AG10803 (cell line): ENCODE results near the gene DNAH9.

Experiments used
- DNase-seq: peaks from one replicate; pipeline ENCODE4 v3.0.0; 2010; ENCODE audit warnings: low read depth
- H3K4me3 ChIP-seq: 2 replicates; pipeline ENCODE4 v1.5.1; 2011; ENCODE audit warnings: mild to moderate bottlenecking, low read length, control low read depth
- TF ChIP-seq, protein P1 (sequence below): conservative IDR thresholded peaks from 2 replicates; pipeline ENCODE4 v1.5.1; 2011; ENCODE audit warnings: mild to moderate bottlenecking, low read length, control low read depth, inconsistent platforms

DNAH9 gene, protein sequence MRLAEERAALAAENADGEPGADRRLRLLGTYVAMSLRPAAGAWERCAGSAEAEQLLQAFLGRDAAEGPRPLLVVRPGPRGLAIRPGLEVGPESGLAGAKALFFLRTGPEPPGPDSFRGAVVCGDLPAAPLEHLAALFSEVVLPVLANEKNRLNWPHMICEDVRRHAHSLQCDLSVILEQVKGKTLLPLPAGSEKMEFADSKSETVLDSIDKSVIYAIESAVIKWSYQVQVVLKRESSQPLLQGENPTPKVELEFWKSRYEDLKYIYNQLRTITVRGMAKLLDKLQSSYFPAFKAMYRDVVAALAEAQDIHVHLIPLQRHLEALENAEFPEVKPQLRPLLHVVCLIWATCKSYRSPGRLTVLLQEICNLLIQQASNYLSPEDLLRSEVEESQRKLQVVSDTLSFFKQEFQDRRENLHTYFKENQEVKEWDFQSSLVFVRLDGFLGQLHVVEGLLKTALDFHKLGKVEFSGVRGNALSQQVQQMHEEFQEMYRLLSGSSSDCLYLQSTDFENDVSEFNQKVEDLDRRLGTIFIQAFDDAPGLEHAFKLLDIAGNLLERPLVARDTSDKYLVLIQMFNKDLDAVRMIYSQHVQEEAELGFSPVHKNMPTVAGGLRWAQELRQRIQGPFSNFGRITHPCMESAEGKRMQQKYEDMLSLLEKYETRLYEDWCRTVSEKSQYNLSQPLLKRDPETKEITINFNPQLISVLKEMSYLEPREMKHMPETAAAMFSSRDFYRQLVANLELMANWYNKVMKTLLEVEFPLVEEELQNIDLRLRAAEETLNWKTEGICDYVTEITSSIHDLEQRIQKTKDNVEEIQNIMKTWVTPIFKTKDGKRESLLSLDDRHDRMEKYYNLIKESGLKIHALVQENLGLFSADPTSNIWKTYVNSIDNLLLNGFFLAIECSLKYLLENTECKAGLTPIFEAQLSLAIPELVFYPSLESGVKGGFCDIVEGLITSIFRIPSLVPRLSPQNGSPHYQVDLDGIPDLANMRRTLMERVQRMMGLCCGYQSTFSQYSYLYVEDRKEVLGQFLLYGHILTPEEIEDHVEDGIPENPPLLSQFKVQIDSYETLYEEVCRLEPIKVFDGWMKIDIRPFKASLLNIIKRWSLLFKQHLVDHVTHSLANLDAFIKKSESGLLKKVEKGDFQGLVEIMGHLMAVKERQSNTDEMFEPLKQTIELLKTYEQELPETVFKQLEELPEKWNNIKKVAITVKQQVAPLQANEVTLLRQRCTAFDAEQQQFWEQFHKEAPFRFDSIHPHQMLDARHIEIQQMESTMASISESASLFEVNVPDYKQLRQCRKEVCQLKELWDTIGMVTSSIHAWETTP (N-terminal part only)

DNA sequence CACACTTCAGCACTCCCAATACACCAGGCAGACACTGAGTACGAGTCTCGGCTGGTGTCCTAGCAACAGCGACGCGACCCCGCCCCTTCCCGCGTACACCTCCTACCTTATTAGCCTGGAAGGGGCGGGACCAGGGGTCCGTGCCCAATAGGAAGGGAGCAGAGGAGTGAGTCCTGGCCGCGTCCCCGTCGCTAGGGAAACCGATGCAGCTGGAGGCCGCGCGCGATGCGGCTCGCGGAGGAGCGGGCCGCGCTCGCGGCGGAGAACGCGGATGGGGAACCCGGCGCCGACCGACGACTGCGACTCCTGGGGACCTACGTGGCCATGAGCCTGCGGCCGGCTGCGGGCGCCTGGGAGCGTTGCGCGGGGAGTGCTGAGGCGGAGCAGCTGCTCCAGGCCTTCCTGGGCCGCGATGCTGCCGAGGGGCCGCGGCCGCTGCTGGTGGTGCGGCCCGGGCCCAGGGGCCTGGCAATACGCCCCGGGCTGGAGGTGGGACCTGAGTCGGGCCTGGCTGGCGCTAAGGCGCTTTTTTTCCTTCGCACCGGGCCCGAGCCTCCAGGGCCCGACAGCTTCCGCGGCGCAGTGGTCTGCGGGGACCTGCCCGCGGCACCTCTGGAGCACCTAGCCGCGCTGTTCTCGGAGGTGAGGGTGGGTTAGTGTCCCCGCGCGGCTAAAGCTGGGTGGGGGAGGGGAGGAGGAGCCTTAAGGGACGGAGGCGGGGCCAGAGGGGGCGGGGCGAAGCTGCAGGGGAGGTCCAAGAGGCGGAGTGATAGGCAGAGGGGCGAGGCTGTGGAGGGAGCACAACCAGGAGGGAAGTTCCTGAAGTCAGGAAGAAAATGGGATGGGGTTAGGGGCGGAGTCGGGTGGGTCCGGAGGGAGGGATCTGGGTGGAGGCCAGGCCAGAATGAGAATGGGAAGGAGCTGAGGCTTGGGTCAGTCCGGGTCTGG is at the start of gene DNAH9:
DNAH9 (plus strand) TSS at position 197 of the 948 bp plus-strand sequence; CDS start at position 226, 29 bp downstream.
- DNase-seq: peak; percentile 20
- no peak within 1 kb of the TSS for H3K4me3 ChIP-seq
- TF ChIP-seq, protein P1, sequence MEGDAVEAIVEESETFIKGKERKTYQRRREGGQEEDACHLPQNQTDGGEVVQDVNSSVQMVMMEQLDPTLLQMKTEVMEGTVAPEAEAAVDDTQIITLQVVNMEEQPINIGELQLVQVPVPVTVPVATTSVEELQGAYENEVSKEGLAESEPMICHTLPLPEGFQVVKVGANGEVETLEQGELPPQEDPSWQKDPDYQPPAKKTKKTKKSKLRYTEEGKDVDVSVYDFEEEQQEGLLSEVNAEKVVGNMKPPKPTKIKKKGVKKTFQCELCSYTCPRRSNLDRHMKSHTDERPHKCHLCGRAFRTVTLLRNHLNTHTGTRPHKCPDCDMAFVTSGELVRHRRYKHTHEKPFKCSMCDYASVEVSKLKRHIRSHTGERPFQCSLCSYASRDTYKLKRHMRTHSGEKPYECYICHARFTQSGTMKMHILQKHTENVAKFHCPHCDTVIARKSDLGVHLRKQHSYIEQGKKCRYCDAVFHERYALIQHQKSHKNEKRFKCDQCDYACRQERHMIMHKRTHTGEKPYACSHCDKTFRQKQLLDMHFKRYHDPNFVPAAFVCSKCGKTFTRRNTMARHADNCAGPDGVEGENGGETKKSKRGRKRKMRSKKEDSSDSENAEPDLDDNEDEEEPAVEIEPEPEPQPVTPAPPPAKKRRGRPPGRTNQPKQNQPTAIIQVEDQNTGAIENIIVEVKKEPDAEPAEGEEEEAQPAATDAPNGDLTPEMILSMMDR: no peak

DNA sequence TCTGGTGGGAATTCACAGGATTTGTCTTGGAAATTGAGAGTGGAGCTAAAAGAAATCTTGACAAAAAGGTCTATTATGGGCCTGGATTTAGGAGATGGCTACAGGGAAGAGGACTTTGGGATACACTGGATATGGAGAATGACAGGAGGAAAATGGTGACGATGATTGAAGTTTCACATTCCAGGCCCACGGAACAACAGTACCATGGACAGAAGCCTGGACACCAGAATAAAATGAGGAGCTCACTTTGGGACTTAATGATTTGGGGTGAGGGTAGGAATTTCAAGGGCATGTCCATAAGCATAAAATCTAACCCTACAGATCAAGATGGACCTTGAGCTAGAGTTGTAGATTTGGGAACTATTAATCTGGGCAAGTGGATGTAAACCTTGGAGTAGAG is 47.8 kb upstream of the DNAH9 start:
- TF ChIP-seq, protein P1: no peak
- no peak overlapping the region for H3K4me3 ChIP-seq
- no peak for DNase-seq

DNA sequence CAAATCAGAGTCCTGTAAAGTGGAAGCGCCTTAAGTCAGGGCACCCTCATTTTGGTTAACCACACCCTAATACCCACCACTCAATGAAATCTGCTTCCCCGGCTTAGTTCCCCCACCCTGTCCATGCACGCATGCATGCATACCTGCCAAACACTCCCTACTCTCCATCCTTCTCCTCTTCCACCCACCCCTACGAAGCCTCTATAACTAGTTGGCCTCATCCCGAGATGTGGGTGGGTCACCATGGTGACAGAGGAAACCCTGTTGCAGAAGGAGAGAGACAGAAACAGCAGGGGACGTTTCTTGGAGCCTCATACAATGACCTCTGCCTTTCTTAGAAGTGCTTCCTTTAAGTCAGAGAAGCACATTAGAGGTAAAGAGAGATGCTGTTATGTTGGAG is 46.8 kb upstream of the DNAH9 start:
- no peak for DNase-seq
- TF ChIP-seq, protein P1: no peak
- no peak overlapping the region for H3K4me3 ChIP-seq

DNA sequence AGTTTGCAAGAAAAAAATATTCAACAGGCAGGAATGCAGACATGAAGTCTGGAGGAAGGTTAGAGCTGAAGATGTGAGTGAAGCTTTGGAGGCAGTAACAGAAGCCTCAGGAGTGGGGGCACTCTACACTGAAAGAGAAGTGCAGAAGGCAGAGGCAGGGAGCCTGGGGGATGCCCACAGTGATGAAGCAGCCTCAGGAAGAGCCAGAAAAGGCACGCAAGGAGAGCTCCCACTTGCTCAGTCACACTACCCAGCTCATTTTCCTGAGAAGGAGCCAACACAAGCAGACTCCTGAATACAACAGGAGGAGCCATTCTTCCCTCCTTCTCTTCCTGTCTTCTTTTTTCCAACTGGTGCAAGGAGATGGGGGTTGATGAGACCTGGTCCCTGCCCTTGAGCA is 45.1 kb upstream of the DNAH9 start:
- H3K4me3 ChIP-seq: no peak overlapping the region
- no peak for DNase-seq
- TF ChIP-seq, protein P1: no peak

DNA sequence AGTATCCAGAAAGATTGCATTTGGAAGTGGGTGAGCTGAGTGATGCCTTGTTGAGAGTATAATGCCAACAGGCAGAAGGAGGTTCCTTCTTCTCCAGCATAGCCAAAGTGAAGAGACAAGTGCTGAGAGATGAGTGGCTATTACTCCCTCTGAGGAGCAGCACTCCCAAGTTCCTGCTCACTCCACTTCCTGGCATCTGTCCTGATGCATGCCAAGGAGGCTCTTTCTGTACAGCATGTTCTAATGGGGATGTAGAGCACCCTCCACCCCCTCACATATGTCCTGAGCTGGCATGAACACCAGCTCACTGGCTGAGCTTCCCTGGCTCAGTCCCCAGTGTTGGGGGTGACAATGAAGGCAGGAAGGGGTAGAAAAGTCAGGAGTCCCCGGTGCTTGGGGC is 44.2 kb upstream of the DNAH9 start:
- TF ChIP-seq, protein P1: no peak
- H3K4me3 ChIP-seq: no peak overlapping the region
- DNase-seq: no peak

DNA sequence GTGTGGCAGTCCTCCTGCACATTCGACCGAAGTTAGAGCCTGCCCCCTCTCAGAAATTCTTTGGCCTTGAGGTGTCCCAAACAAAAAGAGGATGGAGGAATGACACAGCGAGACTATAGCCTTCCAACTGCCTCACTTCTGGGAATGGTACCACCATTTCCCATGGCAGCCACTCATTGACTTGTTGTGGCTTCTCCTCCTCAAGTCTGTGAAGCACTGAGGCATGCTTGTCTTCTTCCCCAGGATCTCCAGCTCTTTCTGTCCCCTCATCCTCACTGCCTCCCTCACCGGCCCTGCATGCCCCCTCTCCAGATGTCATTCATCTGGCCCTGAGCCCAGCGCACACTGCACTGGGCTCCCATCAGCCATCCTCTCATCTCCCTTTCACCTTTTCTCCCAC is 43.7 kb upstream of the DNAH9 start:
- TF ChIP-seq, protein P1: no peak
- DNase-seq: no peak
- H3K4me3 ChIP-seq: no peak overlapping the region
